NCI-H146 (cell line): Measurements from ENCODE around the gene NEIL3.
A peak's percentile ranks its signal among the peaks of the same experiment; 100 is the strongest.

Experiments
- DNase-seq: peaks from one replicate; lab custom pipeline; 2025; lab: John Stamatoyannopoulos, UW

The NEIL3 gene

DNA sequence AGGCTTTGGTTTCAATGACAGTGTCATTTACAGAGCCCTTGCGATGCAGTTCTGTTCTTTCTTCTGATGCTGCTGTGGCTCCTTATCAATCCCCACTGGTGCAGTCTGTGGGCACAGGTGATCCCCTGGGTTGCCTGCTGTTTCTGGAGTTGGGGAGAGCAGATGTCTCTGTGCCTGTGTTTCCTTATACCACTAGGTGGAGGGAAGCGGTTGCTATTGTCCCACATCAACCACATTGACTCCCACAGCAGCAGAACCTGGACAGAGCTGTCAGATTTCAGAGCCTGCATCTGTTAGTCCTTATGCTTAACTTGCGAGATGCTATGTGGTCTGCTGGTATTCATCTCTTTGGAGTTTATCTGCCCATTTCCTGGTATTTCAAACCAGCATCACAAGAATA is 57.7 kb downstream of the NEIL3 start:
- peak; percentile 2 for DNase-seq

DNA sequence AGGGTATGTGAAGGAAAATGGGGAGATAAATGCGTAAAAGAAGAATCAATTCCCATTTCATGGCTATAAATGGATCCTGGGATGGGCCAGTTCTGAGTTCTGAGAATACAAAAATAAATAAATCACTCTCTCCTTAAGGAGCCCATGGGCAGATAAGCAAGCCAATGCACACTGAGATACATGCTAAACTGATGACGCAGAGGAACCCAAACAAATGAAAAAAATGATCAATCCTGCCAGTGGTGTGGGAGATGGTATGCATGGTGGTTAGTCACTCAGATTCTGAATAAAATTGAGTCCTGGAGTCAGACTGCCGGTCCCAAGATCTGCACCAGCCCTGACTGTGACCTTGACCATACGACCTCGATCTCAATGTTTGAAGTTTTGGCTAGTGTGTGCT is 59.7 kb downstream of the NEIL3 start:
- DNase-seq: no peak

DNA sequence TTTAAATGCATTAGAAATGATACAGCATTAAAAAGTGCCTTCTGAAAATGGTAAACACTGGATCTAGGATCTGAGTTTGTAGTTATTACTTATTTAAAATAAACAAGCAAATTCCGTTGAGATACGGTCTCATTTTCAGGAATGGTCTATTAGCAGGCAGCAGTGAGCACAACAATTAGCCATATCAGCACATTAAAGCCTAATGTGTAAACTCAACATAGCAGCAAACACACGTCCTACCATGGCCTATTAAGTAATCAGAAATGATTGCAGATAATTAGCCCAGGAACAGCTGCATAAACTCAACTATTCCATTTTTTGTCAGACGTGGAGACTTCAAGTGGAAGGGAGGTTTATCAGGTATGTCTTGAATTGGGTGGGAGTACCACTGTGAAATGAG is 61.8 kb downstream of the NEIL3 start:
- peak; percentile 69 for DNase-seq

DNA sequence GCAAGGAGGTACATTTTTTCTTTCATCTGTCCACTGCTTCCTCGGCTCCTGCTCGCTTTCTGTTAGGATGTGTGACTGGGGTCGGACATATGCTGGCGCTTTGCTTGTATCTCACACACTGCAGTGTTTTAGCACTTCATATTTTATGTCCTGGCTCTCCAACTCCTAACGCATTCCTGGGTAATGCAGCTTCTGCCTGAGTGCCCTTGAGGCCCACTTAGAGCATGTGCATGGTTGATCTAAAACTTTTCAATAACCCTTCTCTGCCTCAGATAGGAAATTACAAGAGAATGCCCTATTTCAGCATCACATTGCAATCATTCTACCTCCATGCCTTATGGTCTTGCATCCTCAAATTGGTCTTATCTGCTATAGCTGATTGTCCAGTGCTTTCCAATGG is 65.3 kb downstream of the NEIL3 start:
- no peak for DNase-seq

DNA sequence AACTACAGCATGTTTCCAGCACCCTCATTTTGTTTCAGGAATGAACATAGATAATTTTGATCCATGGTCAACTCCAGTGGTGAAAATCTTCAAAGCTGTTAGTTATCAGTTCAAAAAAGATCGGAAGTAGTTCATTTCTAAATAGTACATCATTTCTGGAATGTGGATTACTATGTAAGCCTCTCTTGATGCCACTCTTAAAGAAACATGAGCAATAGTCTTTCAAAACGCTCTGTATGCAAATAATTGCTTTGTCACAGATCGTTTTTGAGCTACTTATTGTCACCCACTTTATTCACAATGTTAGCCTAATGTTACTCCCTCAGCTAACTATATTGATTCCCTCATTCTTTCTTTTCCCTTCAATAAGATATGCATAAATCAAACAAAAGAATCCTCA is 65.7 kb downstream of the NEIL3 start:
- DNase-seq: no peak

GRCh38 chr4:177376024-177376423 is 66.3 kb downstream of the NEIL3 start:
- no peak for DNase-seq

DNA sequence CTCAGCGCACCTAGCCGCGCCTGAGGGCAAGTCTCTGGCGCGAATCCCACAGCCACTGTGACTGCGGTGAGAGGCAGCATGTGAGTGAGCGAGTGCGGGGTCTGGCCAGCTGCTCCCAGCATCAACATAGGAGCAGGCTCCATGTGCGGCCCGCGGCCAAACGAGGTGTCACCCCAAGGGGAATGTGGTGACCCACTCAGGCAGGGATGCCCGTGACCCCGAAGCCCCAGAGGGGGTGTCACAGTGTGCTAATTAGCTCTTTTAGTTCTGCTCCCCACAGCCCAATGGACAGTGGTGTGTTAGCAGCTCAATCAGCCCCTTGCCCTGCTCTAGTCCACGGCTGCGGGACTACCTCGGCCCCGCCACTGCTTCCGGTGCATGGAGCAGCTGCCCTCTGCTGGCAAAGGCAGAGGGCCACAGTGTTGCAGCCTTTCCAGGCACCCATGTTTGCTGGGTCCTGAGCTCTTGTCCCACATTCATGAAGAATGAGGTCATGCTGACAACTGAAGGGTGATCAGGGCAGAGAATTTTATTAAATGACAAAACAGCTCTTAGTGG is 71.1 kb downstream of the NEIL3 start:
- DNase-seq: no peak

DNA sequence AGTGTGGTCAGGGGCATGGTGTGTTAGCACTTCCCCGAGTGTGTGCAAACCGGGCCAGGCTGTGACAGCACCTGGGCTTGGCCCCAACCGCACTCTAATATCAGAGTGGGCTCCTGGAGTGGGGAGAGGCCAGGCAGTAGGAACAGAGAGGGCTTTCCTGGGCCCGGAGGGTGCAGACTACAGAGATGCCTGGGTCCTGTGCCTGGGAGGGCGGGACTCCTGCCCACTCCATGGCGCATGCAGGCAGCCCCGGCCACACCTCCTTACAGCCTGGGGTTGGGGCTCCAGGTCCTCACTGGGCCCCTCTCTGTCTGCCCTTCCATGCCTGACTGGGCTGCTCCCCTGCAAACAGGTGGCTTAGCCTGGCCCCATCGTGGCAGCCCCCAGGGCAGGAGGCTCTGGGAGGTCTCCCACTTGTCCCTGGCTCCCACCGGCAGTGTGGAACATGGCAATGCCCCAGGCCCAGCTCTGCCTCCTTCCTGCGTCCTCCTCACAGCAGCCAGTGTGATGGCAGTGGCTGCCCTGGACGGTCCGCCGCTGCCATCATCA is 72.2 kb downstream of the NEIL3 start:
- no peak for DNase-seq

GRCh38 chr4:177384856-177385397 is 75.3 kb downstream of the NEIL3 start:
- no peak for DNase-seq

DNA sequence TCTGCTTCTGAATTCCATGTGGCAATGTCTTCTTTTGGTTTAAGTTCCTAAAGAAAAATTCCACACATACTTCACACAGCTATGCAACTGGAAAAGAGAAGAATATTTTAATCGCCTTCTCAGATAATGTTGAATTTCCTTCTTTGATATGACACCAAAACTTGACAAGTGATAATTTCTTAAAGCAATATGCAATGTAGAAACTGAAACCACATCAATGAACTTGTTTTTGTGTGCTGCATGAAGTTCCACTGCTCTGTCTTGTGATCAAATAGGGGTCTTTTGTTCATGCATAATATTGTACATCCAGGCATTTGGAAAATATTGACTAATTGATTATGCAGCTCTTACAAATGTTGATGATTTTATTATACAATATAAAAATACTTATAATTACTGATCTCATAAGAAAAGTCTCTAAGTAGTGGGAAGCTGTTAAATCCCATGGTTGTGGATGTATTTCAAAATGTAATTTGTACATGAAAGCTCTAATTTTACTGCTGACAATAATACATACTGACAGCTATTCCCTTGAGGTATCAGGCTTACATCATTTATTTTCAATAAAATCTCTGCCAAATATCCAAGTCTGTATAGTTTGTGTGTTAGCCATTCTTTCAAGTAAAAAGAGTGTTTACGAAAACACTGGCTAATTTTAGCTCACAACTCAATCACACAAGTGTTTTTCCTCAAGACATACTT is 76.1 kb downstream of the NEIL3 start:
- DNase-seq: no peak

- peak; percentile 7 for DNase-seq
Observed at GRCh38 chr4:177386278-177386815, 76.7 kb downstream of the NEIL3 start.

- DNase-seq: no peak
Observed at GRCh38 chr4:177391287-177391686, 81.6 kb downstream of the NEIL3 start.

- DNase-seq: no peak
Observed at GRCh38 chr4:177391953-177392352, 82.3 kb downstream of the NEIL3 start.

GRCh38 chr4:177393236-177393635 is 83.6 kb downstream of the NEIL3 start:
- DNase-seq: no peak

DNA sequence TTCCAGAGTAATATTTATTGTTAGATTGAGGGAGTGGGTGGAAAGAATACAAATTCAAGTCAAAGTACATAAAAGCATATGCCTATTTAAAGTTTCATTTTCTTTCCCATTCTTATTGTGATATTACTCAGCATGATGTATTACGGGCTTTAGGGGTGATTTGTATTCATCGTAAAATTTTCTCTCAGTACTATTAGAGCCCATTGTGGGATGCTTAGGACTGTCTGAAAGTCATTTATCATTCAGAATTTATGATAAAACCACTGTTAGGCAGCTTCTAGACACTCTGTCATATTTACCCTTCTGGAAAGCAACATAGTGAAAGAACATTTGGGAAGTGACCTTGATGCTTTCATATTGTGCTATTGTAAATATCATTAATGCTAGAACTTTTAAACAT is 86.7 kb downstream of the NEIL3 start:
- no peak for DNase-seq

GRCh38 chr4:177400030-177400429 is 90.4 kb downstream of the NEIL3 start:
- no peak for DNase-seq

- no peak for DNase-seq
Observed at GRCh38 chr4:177401658-177402273, 92.1 kb downstream of the NEIL3 start.

- DNase-seq: peak; percentile 4
Observed at GRCh38 chr4:177403746-177404145, 94.1 kb downstream of the NEIL3 start.

GRCh38 chr4:177404342-177404741 is 94.7 kb downstream of the NEIL3 start:
- DNase-seq: no peak

- no peak for DNase-seq
Observed at GRCh38 chr4:177404986-177405385, 95.3 kb downstream of the NEIL3 start.

GRCh38 chr4:177405508-177405907 is 95.8 kb downstream of the NEIL3 start:
- DNase-seq: no peak

DNA sequence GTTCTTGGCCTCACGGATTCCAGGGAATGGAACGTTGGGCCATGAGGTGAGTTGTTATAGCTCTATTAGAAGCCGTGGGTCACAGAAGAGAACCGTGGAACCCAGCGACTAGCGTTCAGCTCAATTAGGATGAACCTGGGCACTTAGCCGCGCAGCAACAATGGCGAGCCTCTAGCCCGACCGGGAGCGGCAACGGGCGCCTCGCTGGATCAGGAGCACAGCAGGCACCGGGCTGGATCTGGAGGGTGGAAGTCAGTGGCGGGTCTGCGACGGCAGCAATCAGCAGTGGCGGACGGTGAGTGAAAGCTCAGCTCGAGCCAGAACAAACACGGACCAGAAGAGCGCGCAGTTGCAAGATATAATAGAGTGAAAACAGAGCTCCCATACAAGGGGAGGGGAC is 98.3 kb downstream of the NEIL3 start:
- peak; percentile 52 for DNase-seq

- no peak for DNase-seq
Observed at GRCh38 chr4:177410566-177410965, 100.9 kb downstream of the NEIL3 start.
